H1 (cell line): ENCODE measurements around the gene ASS1. TPM values are rescaled to one million over a fixed set of nuclear protein-coding genes. Genes with fewer than 3 reads are reported as not detected.

Source experiments
- polyA plus RNA-seq, 7 experiments: library from polyadenylated mRNA; depleted of rRNA in 3 of 7; stranded (reverse) in 5 of 7; unstranded in 2 of 7; fragments of >200 nt in 5 of 7; fragments of 200-250 nt in 2 of 7; gene quantifications; 1 replicate in 5 of 7; 2 replicates in 1 of 7; 4 replicates in 1 of 7; pipeline versions ENCODE4 v1.2.1 to v1.2.3, GENCODE V29; 2011 to 2013; ENCODE audit warnings: missing spikeins in 2 of 7, mixed read lengths in 2 of 7
- small RNA-seq: library from polyadenylated mRNA; stranded (forward); fragments of <200 nt; extraction: miRNeasy Mini kit (QIAGEN cat#:217004); gene quantifications from one replicate; pipeline ENCODE3, GENCODE V24; 2013; ENCODE audit not compliant: insufficient read depth
- total RNA-seq: library from RNA; stranded (reverse); fragmentation: NEBNext Ultra II Directional; extraction: Animal tissue kit (Norgen Biotek cat#: 25700); gene quantifications from 2 replicates; pipeline ENCODE4 v1.2.1, GENCODE V29; 2021

Gene ASS1
- total and polyA plus RNA-seq, 2 of the 8 experiments (the other 6 are each of a cell fraction or from before 2014, with no cell fraction given), result 108 to 296 TPM

Small RNAs within 50 kb of the gene (small RNA-seq; reads per million reads assigned to genes)
- not detected for gene RN7SL665P

Other genes with a start within 250 kb of the ASS1 start
- gene HMCN2, start 179.2 kb upstream of the ASS1 start, total RNA-seq, result 7.9 and 9.1 TPM in 2 replicates
- 5.0 and 8.3 TPM in 2 replicates for gene HMCN2, start 179.2 kb upstream of the ASS1 start, polyA plus RNA-seq (2011; rRNA removed)
- 70.1 and 76.4 TPM in 2 replicates for gene FUBP3, start 134.6 kb downstream of the ASS1 start, total RNA-seq
- gene FUBP3, start 134.6 kb downstream of the ASS1 start, polyA plus RNA-seq (2011; rRNA removed), result 23.7 and 31.2 TPM in 2 replicates
- 0.13 and 0.22 TPM in 2 replicates for gene PRDM12, start 219.6 kb downstream of the ASS1 start, total RNA-seq
- 0.14 and 0.20 TPM in 2 replicates for gene PRDM12, start 219.6 kb downstream of the ASS1 start, polyA plus RNA-seq (2011; rRNA removed)
- gene EXOSC2, start 248.8 kb downstream of the ASS1 start, total RNA-seq, result 84.3 and 93.6 TPM in 2 replicates
- 39.3 and 47.8 TPM in 2 replicates for gene EXOSC2, start 248.8 kb downstream of the ASS1 start, polyA plus RNA-seq (2011; rRNA removed)